Measurements from ENCODE around the gene MACROD2.

The MACROD2 gene

DNA sequence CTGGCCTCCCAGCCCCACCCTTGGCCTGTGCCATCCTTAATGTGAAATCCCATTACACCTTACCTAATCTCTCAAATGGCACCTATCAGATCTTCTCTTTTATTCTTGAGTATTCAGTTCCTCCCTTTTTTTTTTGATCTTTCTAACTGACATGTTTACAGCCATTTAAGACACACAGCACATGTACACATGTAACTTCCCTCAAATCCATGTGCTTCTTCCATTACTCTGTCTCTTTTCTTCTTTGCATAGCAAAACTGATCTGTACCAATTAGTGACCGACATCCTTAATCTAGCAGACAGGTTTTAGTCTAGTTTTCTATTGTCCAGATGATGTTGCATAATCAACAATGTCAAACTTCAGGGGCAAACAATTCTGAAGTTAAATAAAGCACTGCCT is 755.9 kb downstream of the MACROD2 start:
- no peak overlapping the region for H3K4me3 ChIP-seq (ENCODE audit: low read length)
- DNase-seq (ENCODE audit: low read depth): no peak
- TF ChIP-seq, protein P1, sequence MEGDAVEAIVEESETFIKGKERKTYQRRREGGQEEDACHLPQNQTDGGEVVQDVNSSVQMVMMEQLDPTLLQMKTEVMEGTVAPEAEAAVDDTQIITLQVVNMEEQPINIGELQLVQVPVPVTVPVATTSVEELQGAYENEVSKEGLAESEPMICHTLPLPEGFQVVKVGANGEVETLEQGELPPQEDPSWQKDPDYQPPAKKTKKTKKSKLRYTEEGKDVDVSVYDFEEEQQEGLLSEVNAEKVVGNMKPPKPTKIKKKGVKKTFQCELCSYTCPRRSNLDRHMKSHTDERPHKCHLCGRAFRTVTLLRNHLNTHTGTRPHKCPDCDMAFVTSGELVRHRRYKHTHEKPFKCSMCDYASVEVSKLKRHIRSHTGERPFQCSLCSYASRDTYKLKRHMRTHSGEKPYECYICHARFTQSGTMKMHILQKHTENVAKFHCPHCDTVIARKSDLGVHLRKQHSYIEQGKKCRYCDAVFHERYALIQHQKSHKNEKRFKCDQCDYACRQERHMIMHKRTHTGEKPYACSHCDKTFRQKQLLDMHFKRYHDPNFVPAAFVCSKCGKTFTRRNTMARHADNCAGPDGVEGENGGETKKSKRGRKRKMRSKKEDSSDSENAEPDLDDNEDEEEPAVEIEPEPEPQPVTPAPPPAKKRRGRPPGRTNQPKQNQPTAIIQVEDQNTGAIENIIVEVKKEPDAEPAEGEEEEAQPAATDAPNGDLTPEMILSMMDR (conservative IDR thresholded peaks at IDR 0.05; ENCODE audit: low read depth, low read length): no peak

DNA sequence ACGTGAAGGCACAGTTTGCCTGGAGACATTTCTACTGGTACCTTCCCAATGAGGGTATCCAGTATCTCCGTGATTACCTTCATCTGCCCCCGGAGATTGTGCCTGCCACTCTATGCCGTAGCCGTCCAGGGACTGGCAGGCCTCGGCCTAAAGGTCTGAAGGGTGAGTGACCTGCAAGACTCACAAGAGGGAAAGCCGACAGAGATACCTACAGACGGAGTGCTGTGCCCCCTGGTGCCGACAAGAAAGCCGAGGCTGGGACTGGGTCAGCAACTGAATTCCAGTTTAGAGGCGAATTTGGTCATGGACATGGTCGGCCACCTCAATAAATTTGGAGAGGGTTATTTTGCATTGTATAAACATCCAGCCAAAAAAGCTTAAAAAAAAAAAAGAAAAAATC is 762.4 kb downstream of the MACROD2 start:
- no peak for DNase-seq (ENCODE audit: low read depth)
- TF ChIP-seq, protein P1 (conservative IDR thresholded peaks at IDR 0.05; ENCODE audit: low read depth, low read length): no peak
- H3K4me3 ChIP-seq (ENCODE audit: low read length): no peak overlapping the region

DNA sequence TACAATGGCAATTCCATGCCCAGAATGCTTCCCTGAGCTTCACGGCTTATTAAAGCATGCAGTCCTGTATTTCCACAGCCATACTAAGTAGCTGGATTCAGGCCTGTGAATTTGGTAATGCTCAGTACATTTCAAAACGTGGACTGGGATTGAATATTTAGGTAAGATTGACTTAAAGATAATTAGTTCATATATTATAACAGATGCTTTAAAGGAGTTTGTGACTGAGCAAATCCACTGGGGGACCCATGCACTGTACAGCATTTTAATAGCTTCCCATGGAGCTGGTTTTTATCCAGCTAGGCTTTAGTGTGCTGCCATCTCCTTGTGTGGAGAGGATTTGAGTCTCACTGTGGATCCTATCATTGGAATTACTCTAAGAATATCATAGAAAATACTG is 763.0 kb downstream of the MACROD2 start:
- no peak for DNase-seq (ENCODE audit: low read depth)
- TF ChIP-seq, protein P1 (conservative IDR thresholded peaks at IDR 0.05; ENCODE audit: low read depth, low read length): no peak
- no peak overlapping the region for H3K4me3 ChIP-seq (ENCODE audit: low read length)

DNA sequence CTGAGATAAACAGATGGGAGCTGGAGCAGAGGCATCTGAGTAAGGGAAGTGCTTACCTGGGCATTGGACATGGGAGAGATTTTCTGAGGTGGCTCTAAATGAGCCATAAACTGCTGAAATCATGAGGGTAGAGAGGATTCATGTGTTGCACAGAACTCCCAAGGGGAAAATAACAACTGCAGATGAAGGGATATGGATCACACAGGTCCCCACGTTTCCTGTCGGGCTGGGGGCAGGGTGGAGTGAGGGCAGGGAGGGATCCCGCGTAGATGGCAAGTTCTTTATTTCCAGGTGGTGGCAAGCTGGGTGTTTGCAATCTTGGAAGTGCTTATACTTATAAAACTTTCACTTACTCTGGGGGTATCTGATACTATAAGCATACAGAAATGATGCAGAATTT is 764.7 kb downstream of the MACROD2 start:
- H3K4me3 ChIP-seq (ENCODE audit: low read length): no peak overlapping the region
- TF ChIP-seq, protein P1 (conservative IDR thresholded peaks at IDR 0.05; ENCODE audit: low read depth, low read length): no peak
- no peak for DNase-seq (ENCODE audit: low read depth)

DNA sequence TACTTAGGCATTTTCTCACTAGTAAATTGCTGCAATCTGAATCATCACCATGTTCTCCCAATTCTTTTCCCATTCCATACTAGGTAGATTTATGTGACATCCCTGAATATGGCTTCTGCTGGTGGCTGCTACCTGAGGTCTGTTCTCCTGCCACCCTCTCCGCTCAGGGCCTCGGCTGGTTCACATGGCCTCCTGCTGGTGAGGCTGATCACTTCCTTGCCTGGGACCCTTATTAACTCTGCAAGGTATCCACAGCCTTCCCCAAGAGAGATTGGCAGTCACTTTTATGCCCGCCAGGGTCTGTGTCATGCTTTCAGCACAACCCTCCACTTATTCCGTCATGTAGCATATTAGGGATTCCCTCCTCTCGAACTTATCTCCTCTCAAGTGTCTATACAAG is 766.6 kb downstream of the MACROD2 start:
- TF ChIP-seq, protein P1 (conservative IDR thresholded peaks at IDR 0.05; ENCODE audit: low read depth, low read length): no peak
- no peak overlapping the region for H3K4me3 ChIP-seq (ENCODE audit: low read length)
- DNase-seq (ENCODE audit: low read depth): no peak

DNA sequence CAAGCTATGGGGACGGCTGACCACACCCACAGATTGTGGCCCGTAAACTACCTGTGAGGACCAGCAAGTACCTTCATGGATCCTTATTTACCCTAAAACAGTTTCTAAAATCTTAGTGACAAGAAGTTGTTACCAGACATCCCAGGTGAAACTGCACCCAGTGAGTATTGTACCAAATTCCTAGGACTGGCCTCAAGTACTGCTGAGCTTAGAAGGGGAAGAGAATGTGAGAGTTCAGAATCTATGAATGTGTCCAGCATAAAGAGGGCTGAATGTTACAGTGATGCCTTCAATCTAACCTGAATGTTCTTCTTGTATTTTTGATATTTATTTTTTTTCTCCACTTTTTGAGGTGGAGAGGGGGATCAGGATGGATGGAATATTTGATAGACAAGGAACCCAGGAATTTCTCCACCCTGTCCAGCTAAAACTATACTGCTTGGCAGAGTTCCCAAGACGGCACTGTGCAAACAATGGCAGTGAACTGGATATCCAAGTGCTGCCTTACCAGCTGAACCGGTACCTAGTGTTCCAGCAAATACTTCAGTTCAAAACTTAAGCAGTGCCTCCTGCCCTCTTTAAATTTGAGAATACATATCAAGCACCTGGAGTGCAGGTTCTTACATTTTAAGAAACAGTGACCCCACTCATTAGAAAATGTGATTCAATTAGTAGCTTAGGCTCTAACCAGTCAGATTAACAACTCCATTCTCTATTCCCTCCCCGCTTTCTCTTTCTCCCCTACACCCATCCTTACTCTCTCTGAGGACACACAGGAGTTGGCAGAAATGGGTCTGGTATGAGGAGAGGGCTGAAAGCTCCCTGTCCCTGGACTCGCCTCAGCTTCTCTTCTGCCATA is 769.4 kb downstream of the MACROD2 start:
- no peak for DNase-seq (ENCODE audit: low read depth)
- no peak overlapping the region for H3K4me3 ChIP-seq (ENCODE audit: low read length)
- TF ChIP-seq, protein P1 (conservative IDR thresholded peaks at IDR 0.05; ENCODE audit: low read depth, low read length): no peak

DNA sequence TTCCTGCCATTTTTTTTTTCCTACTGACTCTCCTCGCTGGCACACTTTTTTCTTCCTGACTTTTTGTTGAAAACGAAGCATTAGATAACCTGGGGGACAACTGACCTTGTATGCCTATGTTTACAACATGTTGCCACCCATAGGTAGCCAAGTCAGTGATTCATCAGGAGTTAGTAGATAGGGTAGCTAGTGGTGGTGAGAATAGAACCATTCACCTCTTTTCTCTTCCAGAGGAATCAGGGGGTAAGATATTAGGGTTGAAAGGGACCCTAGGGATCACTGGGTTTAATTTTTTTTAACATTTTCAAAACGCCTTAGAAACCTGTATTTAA is 770.0 kb downstream of the MACROD2 start:
- no peak for DNase-seq (ENCODE audit: low read depth)
- TF ChIP-seq, protein P1 (conservative IDR thresholded peaks at IDR 0.05; ENCODE audit: low read depth, low read length): no peak
- no peak overlapping the region for H3K4me3 ChIP-seq (ENCODE audit: low read length)

Data from retinal pigment epithelial cell (primary cell).